Bronchial epithelial cell (primary cell): ENCODE results near the gene SAE1. TPM values are rescaled to one million over a fixed set of nuclear protein-coding genes. Genes with fewer than 3 reads are reported as not detected.

Experiments used
- DNase-seq: peaks from one replicate; pipeline ENCODE4 v3.0.0-alpha.2; 2010; ENCODE audit warnings: low read depth
- FAIRE-seq: peaks from 2 replicates; lab custom pipeline; 2011; peaks lifted over from hg19 to GRCh38; lab: Jason Lieb, UNC
- H3K27me3 ChIP-seq: 2 replicates; pipeline ENCODE4 v1.5.1; 2011; ENCODE audit warnings: low read length; ENCODE audit not compliant: control insufficient read depth, insufficient read depth
- H3K36me3 ChIP-seq: 2 replicates; pipeline ENCODE4 v1.5.1; 2011; ENCODE audit warnings: low read length; ENCODE audit not compliant: control insufficient read depth, insufficient read depth
- H3K4me3 ChIP-seq: 2 replicates; pipeline ENCODE4 v1.5.1; 2011; ENCODE audit warnings: mild to moderate bottlenecking, low read depth, low read length, control low read depth
- total RNA-seq: library from RNA; depleted of rRNA; stranded (reverse); fragments of >200 nt; gene quantifications from 2 replicates; pipeline ENCODE4 v1.2.1, GENCODE V29; 2014
- TF ChIP-seq, protein P1 (sequence below): IDR thresholded peaks from 2 replicates; pipeline ENCODE4 v1.5.1; 2011; ENCODE audit warnings: mild to moderate bottlenecking, moderate library complexity, low read length, control low read depth, inconsistent platforms; ENCODE audit not compliant: insufficient read depth, severe bottlenecking

Gene SAE1
- 90.6 and 108 TPM in 2 replicates for total RNA-seq

- TF ChIP-seq, protein P1, sequence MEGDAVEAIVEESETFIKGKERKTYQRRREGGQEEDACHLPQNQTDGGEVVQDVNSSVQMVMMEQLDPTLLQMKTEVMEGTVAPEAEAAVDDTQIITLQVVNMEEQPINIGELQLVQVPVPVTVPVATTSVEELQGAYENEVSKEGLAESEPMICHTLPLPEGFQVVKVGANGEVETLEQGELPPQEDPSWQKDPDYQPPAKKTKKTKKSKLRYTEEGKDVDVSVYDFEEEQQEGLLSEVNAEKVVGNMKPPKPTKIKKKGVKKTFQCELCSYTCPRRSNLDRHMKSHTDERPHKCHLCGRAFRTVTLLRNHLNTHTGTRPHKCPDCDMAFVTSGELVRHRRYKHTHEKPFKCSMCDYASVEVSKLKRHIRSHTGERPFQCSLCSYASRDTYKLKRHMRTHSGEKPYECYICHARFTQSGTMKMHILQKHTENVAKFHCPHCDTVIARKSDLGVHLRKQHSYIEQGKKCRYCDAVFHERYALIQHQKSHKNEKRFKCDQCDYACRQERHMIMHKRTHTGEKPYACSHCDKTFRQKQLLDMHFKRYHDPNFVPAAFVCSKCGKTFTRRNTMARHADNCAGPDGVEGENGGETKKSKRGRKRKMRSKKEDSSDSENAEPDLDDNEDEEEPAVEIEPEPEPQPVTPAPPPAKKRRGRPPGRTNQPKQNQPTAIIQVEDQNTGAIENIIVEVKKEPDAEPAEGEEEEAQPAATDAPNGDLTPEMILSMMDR = peak; percentile 69
- H3K27me3 ChIP-seq = no peaks in the 10 kb centered on the region
- peak; percentile 83 for DNase-seq
- FAIRE-seq = no peak
- H3K4me3 ChIP-seq = peak within 1 kb of the TSS; percentile 91
- no peaks in the 10 kb centered on the region for H3K36me3 ChIP-seq
These were observed at the start of gene SAE1 for GRCh38 chr19:47130589-47131227. SAE1 (plus strand) TSS chr19:47130835; CDS start chr19:47130931, 96 bp downstream.

DNA sequence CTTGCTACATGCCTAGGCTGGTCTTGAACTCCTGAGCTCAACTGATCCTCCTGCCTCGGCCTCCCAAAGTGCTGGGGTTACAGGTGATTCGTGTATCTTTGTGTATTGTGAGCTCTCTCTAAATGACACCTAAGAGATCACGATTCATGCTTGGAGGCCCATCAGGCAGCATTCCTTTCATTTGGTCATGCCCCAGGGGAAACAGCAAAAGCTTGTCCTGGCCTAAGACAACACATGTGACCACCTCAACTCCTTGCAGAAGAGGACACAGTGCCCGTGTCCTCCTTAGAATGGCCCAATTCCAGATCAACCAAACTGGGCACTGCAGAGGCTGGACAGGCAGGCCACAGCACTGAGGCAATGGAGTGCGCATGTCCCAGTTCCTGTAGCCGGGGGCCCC, 49.5 kb upstream of the SAE1 start:
- no peak for DNase-seq
- no peak for FAIRE-seq
- Histone ChIP-seq H3K27me3 (no peaks in the 10 kb centered on the region), H3K4me3 (no peak overlapping the region), H3K36me3 (peaks cover 22% of the 10 kb centered on the region)
- TF ChIP-seq, protein P1 = no peak

- no peaks in the 10 kb centered on the region for H3K27me3 ChIP-seq
- TF ChIP-seq, protein P1 = no peak
- H3K36me3 ChIP-seq = peaks cover 27% of the 10 kb centered on the region
- FAIRE-seq (no peak), DNase-seq (no peak)
- no peak overlapping the region for H3K4me3 ChIP-seq
These were observed 48.1 kb upstream of the SAE1 start for GRCh38 chr19:47082493-47082892.

DNA sequence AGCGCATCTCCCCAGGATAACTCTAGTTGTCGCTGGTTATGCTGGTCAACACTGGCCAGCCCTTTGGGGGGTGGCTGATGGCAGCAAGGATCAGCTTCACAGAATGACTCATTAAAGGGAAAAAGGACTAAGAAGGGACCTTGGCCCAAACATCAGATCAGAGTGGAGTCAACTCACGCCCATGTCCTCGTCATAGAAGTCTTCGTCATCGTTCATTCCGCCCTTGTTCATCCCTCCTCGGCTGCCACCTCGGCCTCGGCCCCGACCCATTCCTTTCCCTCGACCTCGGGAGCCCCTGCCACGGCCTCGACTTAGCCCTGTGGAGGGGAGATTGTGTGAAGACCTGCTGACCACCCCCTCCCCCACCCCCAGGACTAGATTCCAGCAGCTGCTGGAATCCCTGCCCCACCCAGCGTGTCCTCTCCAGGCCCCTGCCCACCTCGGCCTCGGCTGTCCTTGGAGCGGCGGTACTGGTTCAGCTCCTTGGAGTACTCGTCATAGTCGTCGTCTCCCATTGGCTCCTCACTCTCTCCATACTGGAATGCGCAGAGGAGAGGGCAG, 45.7 kb upstream of the SAE1 start:
- no peak for DNase-seq
- TF ChIP-seq, protein P1 = no peak
- peaks cover 37% of the 10 kb centered on the region for H3K36me3 ChIP-seq
- FAIRE-seq = no peak
- H3K27me3 ChIP-seq = no peaks in the 10 kb centered on the region
- no peak overlapping the region for H3K4me3 ChIP-seq

DNA sequence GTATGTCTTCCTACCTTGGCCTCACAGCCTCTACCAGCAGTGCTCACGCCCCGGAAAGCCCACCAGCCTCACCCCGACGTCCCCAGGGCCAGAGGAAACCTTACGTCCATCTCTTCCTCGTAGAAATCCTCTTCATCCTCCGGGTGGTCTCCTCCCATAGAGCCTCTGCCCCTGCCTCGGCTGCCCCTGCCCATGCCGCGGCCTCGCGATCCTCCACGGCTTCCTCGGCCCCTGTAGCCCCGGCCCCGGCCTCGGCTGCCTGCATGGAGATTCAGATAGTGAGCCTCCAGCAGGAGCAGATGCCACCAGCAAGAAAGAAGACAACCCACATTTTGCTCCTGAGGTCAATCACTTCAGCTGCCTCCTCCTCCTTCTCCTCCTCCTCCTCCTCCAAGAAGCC, 44.4 kb upstream of the SAE1 start:
- peaks cover 36% of the 10 kb centered on the region for H3K36me3 ChIP-seq
- DNase-seq (no peak), FAIRE-seq (no peak)
- no peak overlapping the region for H3K4me3 ChIP-seq
- TF ChIP-seq, protein P1 = no peak
- no peaks in the 10 kb centered on the region for H3K27me3 ChIP-seq
